A549 (cell line): ENCODE data around the gene PRADC1. TPM values are rescaled to one million over a fixed set of nuclear protein-coding genes. Genes with fewer than 3 reads are reported as not detected.

Source experiments
- ATAC-seq, 2 experiments: fragments of 200-7000 bp in 1 of 2; fragments of >200 bp in 1 of 2; cut with Nextera tagmentation in 1 of 2; cut with Tn5 transposase in 1 of 2; 3 replicates each; pipeline versions ENCODE4 v1.8.0 to v1.9.1; 2018 to 2020; ENCODE audit warnings: mild to moderate bottlenecking in 1 of 2, moderate library complexity in 1 of 2
- CTCF ChIA-PET: fragments of 300-600 bp; sonication (Branson Sonifier 250); formaldehyde crosslinking; extraction: SDS; loops from one replicate; lab custom pipeline; 2021; ENCODE audit warnings: antibody characterized with exemption, inconsistent platforms; lab: Yijun Ruan, JAX
- POLR2A ChIA-PET: fragments of 350-600 bp; formaldehyde crosslinking; extraction: SDS; loops from one replicate; lab custom pipeline; 2021; ENCODE audit warnings: antibody characterized with exemption, inconsistent platforms; lab: Yijun Ruan, JAX
- DNase-seq, 2 experiments: peaks; one replicate each; pipeline versions ENCODE4 v3.0.0 to v3.0.0-alpha.2; 2011 to 2016; ENCODE audit warnings: low read depth in 1 of 2, low spot score in 1 of 2
- FAIRE-seq: peaks from 2 replicates; lab custom pipeline; 2011; peaks lifted over from hg19 to GRCh38; lab: Jason Lieb, UNC
- H3K27ac ChIP-seq, 2 experiments: fragments of >200 bp; sonication (Bioruptor Twin); formaldehyde crosslinking; 3 replicates each; pipeline ENCODE4 v1.5.1; 2016 to 2017
- H3K4me1 ChIP-seq: fragments of >200 bp; sonication (Bioruptor Twin); formaldehyde crosslinking; 3 replicates; pipeline ENCODE4 v1.6.1; 2016
- H3K4me2 ChIP-seq: fragments of >200 bp; sonication (Bioruptor Twin); formaldehyde crosslinking; 3 replicates; pipeline ENCODE4 v1.6.1; 2016
- H3K4me3 ChIP-seq: fragments of >200 bp; sonication (Bioruptor Twin); formaldehyde crosslinking; 3 replicates; pipeline ENCODE4 v1.5.1; 2016
- H3K9me3 ChIP-seq: fragments of >200 bp; sonication (Bioruptor Twin); formaldehyde crosslinking; 3 replicates; pipeline ENCODE4 v1.6.1; 2016
- ATOH8 ChIP-seq: fragments of 250-450 bp; sonication (Bioruptor Pico); IDR thresholded peaks from 2 replicates; pipeline ENCODE4 v1.5.0; 2020; ENCODE audit warnings: low read depth, mild to moderate bottlenecking, moderate library complexity
- CHD2 ChIP-seq: fragments of 150-350 bp; IDR thresholded peaks from 2 replicates; pipeline ENCODE4 v1.6.1; 2014; ENCODE audit warnings: low read length; ENCODE audit not compliant: partially characterized antibody
- E2F6 ChIP-seq: IDR thresholded peaks from 2 replicates; pipeline ENCODE4 v1.6.1; 2012; ENCODE audit warnings: low read depth, borderline replicate concordance
- EHF ChIP-seq: fragments of 250-450 bp; sonication (Bioruptor Pico); IDR thresholded peaks from 2 replicates; pipeline ENCODE4 v1.5.0; 2020; ENCODE audit warnings: mild to moderate bottlenecking
- EHMT2 ChIP-seq: fragments of 200-600 bp; sonication (generic); IDR thresholded peaks from 2 replicates; pipeline ENCODE4 v1.6.1; 2016; ENCODE audit warnings: antibody characterized with exemption, low read depth, mild to moderate bottlenecking, moderate library complexity
- ESRRA ChIP-seq: fragments of 150-350 bp; IDR thresholded peaks from 2 replicates; pipeline ENCODE4 v1.6.1; 2014; ENCODE audit warnings: mild to moderate bottlenecking, low read length, borderline replicate concordance
- FOSL2 ChIP-seq, 2 experiments: fragments of 450-650 bp in 1 of 2; fragments of >200 bp in 1 of 2; sonication (Bioruptor Twin) in 1 of 2; formaldehyde crosslinking; IDR thresholded peaks; 2 replicates each; pipeline versions ENCODE4 v1.5.0 to v1.6.1; 2016 to 2020; ENCODE audit warnings: mild to moderate bottlenecking in 1 of 2, moderate library complexity in 1 of 2
- FOXS1 ChIP-seq: fragments of 250-450 bp; sonication (Bioruptor Pico); IDR thresholded peaks from 2 replicates; pipeline ENCODE4 v1.5.0; 2020; ENCODE audit warnings: mild to moderate bottlenecking, moderate library complexity
- HES2 ChIP-seq: fragments of >200 bp; sonication (Bioruptor Twin); formaldehyde crosslinking; IDR thresholded peaks from 2 replicates; pipeline ENCODE4 v1.6.1; 2016
- HOXA7 ChIP-seq: fragments of 250-450 bp; sonication (Bioruptor Pico); IDR thresholded peaks from 2 replicates; pipeline ENCODE4 v1.5.0; 2020; ENCODE audit warnings: mild to moderate bottlenecking, moderate library complexity
- HOXB13 ChIP-seq: fragments of 250-450 bp; sonication (Bioruptor Pico); IDR thresholded peaks from 2 replicates; pipeline ENCODE4 v1.5.0; 2020; ENCODE audit warnings: low read depth, mild to moderate bottlenecking, moderate library complexity
- JUN ChIP-seq, 2 experiments: fragments of >200 bp; sonication (Bioruptor Twin); formaldehyde crosslinking; IDR thresholded peaks; 2 replicates in 1 of 2; 3 replicates in 1 of 2; pipeline ENCODE4 v1.6.1; 2016 to 2017
- JUNB ChIP-seq: fragments of >200 bp; sonication (Bioruptor Twin); formaldehyde crosslinking; IDR thresholded peaks from 2 replicates; pipeline ENCODE4 v1.6.1; 2016
- KDM1A ChIP-seq: fragments of 200-600 bp; sonication (generic); IDR thresholded peaks from 2 replicates; pipeline ENCODE4 v1.6.1; 2016; ENCODE audit warnings: low read depth, mild to moderate bottlenecking
- KDM5A ChIP-seq: fragments of 200-600 bp; sonication (generic); IDR thresholded peaks from 2 replicates; pipeline ENCODE4 v1.6.1; 2016; ENCODE audit warnings: antibody characterized with exemption, mild to moderate bottlenecking
- NPAS2 ChIP-seq: fragments of 250-450 bp; sonication (Bioruptor Pico); IDR thresholded peaks from 2 replicates; pipeline ENCODE4 v1.8.0; 2022; ENCODE audit warnings: mild to moderate bottlenecking, moderate library complexity, borderline replicate concordance
- NR3C1 ChIP-seq: fragments of >200 bp; sonication (Bioruptor Twin); formaldehyde crosslinking; IDR thresholded peaks from 3 replicates; pipeline ENCODE4 v1.6.1; 2017
- PBX3 ChIP-seq: IDR thresholded peaks from 2 replicates; pipeline ENCODE4 v1.6.1; 2012
- PHF8 ChIP-seq: fragments of 200-600 bp; sonication (generic); IDR thresholded peaks from 2 replicates; pipeline ENCODE4 v1.6.1; 2016; ENCODE audit warnings: low read depth, mild to moderate bottlenecking, antibody characterized with exemption, moderate library complexity, borderline replicate concordance
- POLR2A ChIP-seq: IDR thresholded peaks from 2 replicates; pipeline ENCODE4 v1.6.1; 2012; ENCODE audit warnings: mild to moderate bottlenecking, low read length
- POLR2AphosphoS2 ChIP-seq: conservative IDR thresholded peaks from 2 replicates; pipeline ENCODE4 v1.6.1; 2012; ENCODE audit warnings: low read length, improper control_type of control experiment, inconsistent platforms
- RAD21 ChIP-seq, 2 experiments: fragments of >200 bp in 1 of 2; sonication (Bioruptor Twin) in 1 of 2; formaldehyde crosslinking in 1 of 2; IDR thresholded peaks in 1 of 2; conservative IDR thresholded peaks in 1 of 2; 2 replicates in 1 of 2; 3 replicates in 1 of 2; pipeline ENCODE4 v1.6.1; 2012 to 2018; ENCODE audit warnings: inconsistent platforms in 1 of 2
- RARB ChIP-seq: fragments of 250-450 bp; sonication (Bioruptor Pico); IDR thresholded peaks from 2 replicates; pipeline ENCODE4 v1.8.0; 2021; ENCODE audit warnings: mild to moderate bottlenecking, moderate library complexity
- RCOR1 ChIP-seq: fragments of 150-350 bp; IDR thresholded peaks from 2 replicates; pipeline ENCODE4 v1.6.1; 2014; ENCODE audit warnings: antibody characterized with exemption, low read length, low read depth
- REST ChIP-seq: fragments of 200-600 bp; sonication (generic); IDR thresholded peaks from 2 replicates; pipeline ENCODE4 v1.6.1; 2016; ENCODE audit warnings: antibody characterized with exemption, mild to moderate bottlenecking, moderate library complexity
- RFX5 ChIP-seq: fragments of 450-650 bp; IDR thresholded peaks from 2 replicates; pipeline ENCODE4 v1.7.1; 2014; ENCODE audit warnings: antibody characterized with exemption, mild to moderate bottlenecking, moderate library complexity
- SREBF2 ChIP-seq: fragments of 450-650 bp; IDR thresholded peaks from 2 replicates; pipeline ENCODE4 v1.6.1; 2014; ENCODE audit warnings: mild to moderate bottlenecking, moderate library complexity
- TFCP2L1 ChIP-seq: fragments of 250-450 bp; sonication (Bioruptor Pico); IDR thresholded peaks from 2 replicates; pipeline ENCODE4 v1.5.0; 2021; ENCODE audit warnings: mild to moderate bottlenecking
- ZFP36 ChIP-seq: fragments of 450-650 bp; IDR thresholded peaks from 2 replicates; pipeline ENCODE4 v1.6.1; 2014; ENCODE audit warnings: borderline replicate concordance; ENCODE audit not compliant: partially characterized antibody
- WGBS: methylation state at CpG from one replicate; pipeline ENCODE4 v1.1.6; 2017; ENCODE audit errors: missing lambda C conversion rate; 5-methylcytosine and 5-hydroxymethylcytosine counted together
- polyA minus RNA-seq: library from RNA; depleted of rRNA, polyadenylated mRNA; stranded (reverse); fragments of >200 nt; gene quantifications from 2 replicates; pipeline ENCODE4 v1.2.3, GENCODE V29; 2011; rRNA and poly(A)+ RNA removed
- polyA plus RNA-seq, 4 experiments: library from polyadenylated mRNA; depleted of rRNA in 3 of 4; stranded (reverse); fragments of >200 nt; fragmentation: RNase III in 1 of 4; extraction: RNeasy Plus Mini Kit Qiagen cat#74134 plus additional on column Dnase treatment in 1 of 4; gene quantifications; 2 replicates in 3 of 4; 3 replicates in 1 of 4; pipeline ENCODE4 v1.2.3, GENCODE V29; 2011 to 2017

The PRADC1 gene
- polyA plus RNA-seq (2011; rRNA removed) (9.5 and 11.2 TPM in 2 replicates), polyA plus RNA-seq (2017; fragmentation: RNase III; extraction: RNeasy Plus Mini Kit Qiagen cat#74134 plus additional on column Dnase treatment) (12.1 to 13.9 TPM (median 12.4 TPM) in 3 replicates), polyA minus RNA-seq (12.2 and 14.2 TPM in 2 replicates)
- polyA plus RNA-seq (2012; cell fraction: cytosol; rRNA removed), result 19.3 and 26.0 TPM in 2 replicates
- polyA plus RNA-seq (2012; cell fraction: nucleus; rRNA removed), result 11.1 and 12.5 TPM in 2 replicates

GRCh38 chr2:73233154-73233931 is at the start of gene PRADC1:
Gene PRADC1 (minus strand): TSS chr2:73233239. CDS start chr2:73233160, 79 bp downstream.
- TF ChIP-seq NR3C1 (no peak), POLR2AphosphoS2 (0 out of 2 replicates have a peak, but pooled peaks have one; percentile 62), RFX5 (peak; percentile 80; the same call in 1 of the 2 replicates), HOXA7 (no peak), ESRRA (no peak), RAD21 (conservative IDR thresholded peaks at IDR 0.05 in 1 of 2, IDR thresholded peaks at IDR 0.05 in 1 of 2) (no peak), JUN (IDR thresholded peaks at IDR 0.05) (no peak), KDM5A (no peak), PBX3 (peak; percentile 91), FOSL2 (IDR thresholded peaks at IDR 0.05) (no peak), FOSL2 (CRISPR knock-in tag; IDR thresholded peaks at IDR 0.05) (no peak), ATOH8 (CRISPR knock-in tag) (no peak), RCOR1 (no peak), TFCP2L1 (CRISPR knock-in tag) (0 out of 2 replicates have a peak, but pooled peaks have one; percentile 53), ZFP36 (no peak), EHF (CRISPR knock-in tag) (no peak), E2F6 (peak; percentile 80), CHD2 (peak; percentile 21), HES2 (no peak), JUNB (no peak), NPAS2 (CRISPR knock-in tag) (no peak), RARB (CRISPR knock-in tag) (no peak), POLR2A (peak; percentile 75), PHF8 (no peak; the same call in 1 of the 2 replicates)

GRCh38 chr2:73281244-73281643 is 48.2 kb upstream of the PRADC1 start:
- POLR2A ChIA-PET, result no interaction called here
- CTCF ChIA-PET, result interaction anchor here (1.1 to 8.8 kb wide), 3 partner anchors 9 to 43 kb away, joined by 3 to 107 read pairs (median 13); partner anchors contain the start of gene EGR4
- DNase-seq (no peak), FAIRE-seq (no peak), ATAC-seq (no peak)
- Histone ChIP-seq H3K4me3 (no peak overlapping the region), H3K9me3 (no peaks in the 10 kb centered on the region), H3K4me1 (peaks cover 12% of the 10 kb centered on the region; the same call in 1 of the 3 replicates), H3K4me2 (no peak overlapping the region), H3K27ac (no peak overlapping the region)
- TF ChIP-seq HOXB13 (CRISPR knock-in tag), result no peak
- no peak for TF ChIP-seq KDM1A
- TF ChIP-seq RCOR1, result no peak
- TF ChIP-seq SREBF2, result no peak
- no peak for TF ChIP-seq EHMT2
- no peak for TF ChIP-seq NR3C1
- TF ChIP-seq KDM5A, result no peak
- TF ChIP-seq RAD21 (conservative IDR thresholded peaks at IDR 0.05 in 1 of 2, IDR thresholded peaks at IDR 0.05 in 1 of 2), result no peak
- no peak for TF ChIP-seq POLR2AphosphoS2
- no peak for TF ChIP-seq FOXS1 (CRISPR knock-in tag)
- no peak for TF ChIP-seq EHF (CRISPR knock-in tag)
- no peak for TF ChIP-seq REST

More at GRCh38 chr2:73233154-73233931, at the start of gene PRADC1:
- H3K4me1 ChIP-seq, result peaks cover 24% of the 10 kb centered on the region
- CTCF ChIA-PET, result interaction anchor here (1.3 to 8.4 kb wide), 9 partner anchors 11 to 148 kb away, joined by 3 to 36 read pairs (median 14); partner anchors contain the start of gene SMYD5
- peak within 1 kb of the TSS; percentile 64 for H3K4me3 ChIP-seq
- peak; percentile 99 to 100 for DNase-seq
- peak within 1 kb of the TSS; percentile 85 to 92 for H3K27ac ChIP-seq
- H3K9me3 ChIP-seq, result no peaks in the 10 kb centered on the region
- no peak for FAIRE-seq
- POLR2A ChIA-PET, result interaction anchor here (0.6 to 2.4 kb wide), 25 partner anchors 8 to 504 kb away, joined by 3 to 16 read pairs (median 6); partner anchors contain the start of genes ALMS1, EGR4, FBXO41 and NOTO
- peak within 1 kb of the TSS; percentile 97 for H3K4me2 ChIP-seq
- peak; percentile 84 to 95 for ATAC-seq
- WGBS, result 1% methylated on average over 57 of the region's 67 CpGs
